HEK293T (cell line): ENCODE measurements around the gene RAD23A.

Experiments used
- CTCF ChIA-PET: fragments of 350-600 bp; formaldehyde crosslinking; extraction: SDS; loops from one replicate; lab custom pipeline; 2021; ENCODE audit warnings: antibody characterized with exemption, inconsistent platforms; lab: Yijun Ruan, JAX
- POLR2A ChIA-PET: fragments of 350-600 bp; formaldehyde crosslinking; extraction: SDS; loops from one replicate; lab custom pipeline; 2020; ENCODE audit warnings: antibody characterized with exemption, inconsistent platforms; lab: Yijun Ruan, JAX
- DNase-seq: peaks from one replicate; pipeline ENCODE4 v3.0.0; 2012; ENCODE audit warnings: mixed read lengths; ENCODE audit errors: extremely low spot score
- ARNT ChIP-seq: fragments of 450-650 bp; IDR thresholded peaks from 2 replicates; pipeline ENCODE4 v1.6.1; 2017; ENCODE audit warnings: mild to moderate bottlenecking
- BHLHE40 ChIP-seq: fragments of 450-650 bp; IDR thresholded peaks from 2 replicates; pipeline ENCODE4 v1.6.1; 2016; ENCODE audit warnings: mild to moderate bottlenecking, moderate library complexity, borderline replicate concordance
- CTBP1 ChIP-seq: fragments of 450-650 bp; IDR thresholded peaks from 2 replicates; pipeline ENCODE4 v1.6.1; 2016; ENCODE audit warnings: borderline replicate concordance
- ELF4 ChIP-seq: fragments of 450-650 bp; IDR thresholded peaks from 2 replicates; pipeline ENCODE4 v1.6.1; 2017; ENCODE audit warnings: antibody characterized with exemption
- FOXA1 ChIP-seq: fragments of 450-650 bp; IDR thresholded peaks from 2 replicates; pipeline ENCODE4 v1.6.1; 2016; ENCODE audit warnings: mild to moderate bottlenecking
- FOXK2 ChIP-seq: fragments of 450-650 bp; IDR thresholded peaks from 2 replicates; pipeline ENCODE4 v1.6.1; 2016; ENCODE audit warnings: mild to moderate bottlenecking
- FOXM1 ChIP-seq: fragments of 450-650 bp; IDR thresholded peaks from 2 replicates; pipeline ENCODE4 v1.6.1; 2017; ENCODE audit warnings: mild to moderate bottlenecking, borderline replicate concordance
- HDGF ChIP-seq: fragments of 450-650 bp; IDR thresholded peaks from 2 replicates; pipeline ENCODE4 v1.6.1; 2017; ENCODE audit warnings: antibody characterized with exemption, borderline replicate concordance
- L3MBTL2 ChIP-seq: fragments of 450-650 bp; conservative IDR thresholded peaks from 2 replicates; pipeline ENCODE4 v1.6.1; 2016; ENCODE audit warnings: mild to moderate bottlenecking
- LEF1 ChIP-seq: fragments of 450-650 bp; IDR thresholded peaks from 2 replicates; pipeline ENCODE4 v1.6.1; 2017; ENCODE audit warnings: mild to moderate bottlenecking, borderline replicate concordance
- NFRKB ChIP-seq: fragments of 450-650 bp; IDR thresholded peaks from 2 replicates; pipeline ENCODE4 v1.6.1; 2016; ENCODE audit warnings: mild to moderate bottlenecking, moderate library complexity
- SP1 ChIP-seq: fragments of 450-650 bp; IDR thresholded peaks from 2 replicates; pipeline ENCODE4 v1.6.1; 2017
- SUZ12 ChIP-seq: fragments of 450-650 bp; IDR thresholded peaks from 2 replicates; pipeline ENCODE4 v1.6.1; 2016; ENCODE audit warnings: mild to moderate bottlenecking
- TARDBP ChIP-seq: fragments of 450-650 bp; IDR thresholded peaks from 2 replicates; pipeline ENCODE4 v1.6.1; 2016
- ZNF384 ChIP-seq: fragments of 450-650 bp; IDR thresholded peaks from 2 replicates; pipeline ENCODE4 v1.6.1; 2016
- TF ChIP-seq, protein P1 (sequence below): fragments of 450-650 bp; IDR thresholded peaks from 2 replicates; pipeline ENCODE4 v1.6.1; 2016

The RAD23A gene

DNA sequence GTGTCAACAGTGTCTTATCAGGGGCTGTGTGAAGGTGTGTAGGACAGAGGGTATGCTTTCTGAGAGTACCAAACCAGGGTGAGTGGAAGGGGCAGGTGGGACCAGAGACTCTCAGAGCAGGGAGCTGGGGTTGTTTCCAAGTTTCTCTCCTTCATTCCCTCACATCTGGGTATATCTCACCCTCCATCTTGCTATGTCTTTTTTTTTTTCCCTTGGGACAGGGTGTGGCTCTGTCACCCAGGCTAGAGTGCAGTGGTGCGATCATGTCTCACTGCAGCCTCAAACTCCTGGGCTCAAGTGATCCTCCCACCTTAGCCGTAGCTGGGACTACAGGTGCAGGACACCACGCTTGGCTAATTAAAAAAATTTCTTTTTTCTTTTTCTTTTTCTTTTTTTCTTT is 34.3 kb downstream of the RAD23A start:
- no peak for TF ChIP-seq SP1
- no peak for TF ChIP-seq ZNF384
- TF ChIP-seq TARDBP: no peak
- TF ChIP-seq FOXK2: no peak
- TF ChIP-seq, protein P1, sequence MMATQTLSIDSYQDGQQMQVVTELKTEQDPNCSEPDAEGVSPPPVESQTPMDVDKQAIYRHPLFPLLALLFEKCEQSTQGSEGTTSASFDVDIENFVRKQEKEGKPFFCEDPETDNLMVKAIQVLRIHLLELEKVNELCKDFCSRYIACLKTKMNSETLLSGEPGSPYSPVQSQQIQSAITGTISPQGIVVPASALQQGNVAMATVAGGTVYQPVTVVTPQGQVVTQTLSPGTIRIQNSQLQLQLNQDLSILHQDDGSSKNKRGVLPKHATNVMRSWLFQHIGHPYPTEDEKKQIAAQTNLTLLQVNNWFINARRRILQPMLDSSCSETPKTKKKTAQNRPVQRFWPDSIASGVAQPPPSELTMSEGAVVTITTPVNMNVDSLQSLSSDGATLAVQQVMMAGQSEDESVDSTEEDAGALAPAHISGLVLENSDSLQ: no peak
- no peak for TF ChIP-seq SUZ12
- TF ChIP-seq ARNT: no peak
- no peak for TF ChIP-seq FOXA1
- no peak for TF ChIP-seq ELF4
- no peak for TF ChIP-seq CTBP1
- no peak for TF ChIP-seq L3MBTL2
- no peak for TF ChIP-seq LEF1
- no peak for TF ChIP-seq FOXM1
- TF ChIP-seq BHLHE40: no peak
- TF ChIP-seq NFRKB: no peak
- no peak for TF ChIP-seq HDGF
- CTCF ChIA-PET: interaction anchor here (0.9 to 1.4 kb wide), 4 partner anchors 82 to 124 kb away, joined by 3 to 6 read pairs (median 4); no protein-coding TSS in a partner anchor
- no peak for DNase-seq
- POLR2A ChIA-PET: no interaction called here

- POLR2A ChIA-PET: no interaction called here
- no peak for DNase-seq
Observed at GRCh38 chr19:12982648-12983047, 37.0 kb downstream of the RAD23A start.

DNA sequence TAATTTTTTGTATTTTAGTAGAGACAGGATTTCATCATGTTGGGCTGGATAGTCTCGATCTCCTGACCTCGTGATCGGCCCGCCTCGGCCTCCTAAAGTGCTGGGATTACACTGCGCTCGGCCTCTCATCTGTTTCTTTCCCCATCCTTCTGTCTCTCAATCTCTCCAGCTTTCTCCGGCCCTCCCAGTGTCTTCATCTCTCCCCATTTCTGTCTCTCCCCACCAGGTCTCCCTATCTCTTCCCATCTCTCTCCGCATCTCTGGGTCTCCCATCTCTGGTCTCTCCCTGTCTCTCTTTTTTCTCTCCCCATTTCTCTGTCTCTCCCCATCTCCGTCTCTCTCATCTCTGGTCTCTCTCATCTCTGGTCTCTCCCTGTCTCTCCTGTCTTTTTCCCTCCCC is 37.4 kb downstream of the RAD23A start:
- TF ChIP-seq SUZ12 (no peak), SP1 (no peak), FOXM1 (no peak), ZNF384 (no peak), FOXA1 (no peak)
- ChIA-PET POLR2A (interaction anchor here (1.0 kb wide), 1 partner anchor 78 kb away, joined by 4 read pairs; no protein-coding TSS in a partner anchor), CTCF (interaction anchor here (0.7 to 2.1 kb wide), 5 partner anchors 46 to 1164 kb away, joined by 3 to 11 read pairs (median 4); no protein-coding TSS in a partner anchor)
- no peak for DNase-seq

More at GRCh38 chr19:12982648-12983047, 37.0 kb downstream of the RAD23A start:
- TF ChIP-seq SP1 (no peak), NFRKB (no peak), ARNT (no peak), ELF4 (no peak), FOXM1 (no peak), L3MBTL2 (no peak), FOXK2 (no peak)
- CTCF ChIA-PET: interaction anchor here (0.7 to 2.1 kb wide), 5 partner anchors 46 to 1164 kb away, joined by 3 to 11 read pairs (median 4); no protein-coding TSS in a partner anchor

DNA sequence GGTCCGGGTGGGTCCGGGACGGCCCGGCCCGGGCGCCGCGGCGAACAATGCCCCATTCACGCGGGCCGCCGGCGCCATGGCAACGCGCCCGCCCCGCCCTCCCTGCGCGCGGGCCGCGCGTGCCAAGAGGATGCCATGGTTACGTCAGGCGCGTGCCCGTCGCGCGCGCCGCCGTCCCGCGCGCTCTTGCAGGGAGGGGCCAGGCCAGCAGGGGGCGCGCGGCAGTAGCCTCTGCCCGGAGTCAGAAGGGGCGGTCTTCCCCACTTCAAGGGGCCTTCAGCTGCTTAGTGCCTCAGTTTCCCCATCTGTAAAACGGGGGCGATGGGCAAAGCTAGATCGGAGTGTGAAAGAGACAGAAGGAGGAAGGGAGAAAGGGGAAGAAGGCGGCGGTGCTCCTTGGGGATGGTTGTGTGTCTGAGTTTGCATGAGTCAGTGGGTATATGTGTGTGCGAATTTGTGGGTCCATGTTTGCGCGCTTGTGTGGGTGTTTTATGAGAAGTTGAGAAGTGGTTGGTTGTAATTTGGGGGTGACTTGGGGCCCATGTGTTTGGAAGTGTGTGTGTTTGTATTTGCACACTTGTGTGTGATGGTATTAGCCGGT is 38.0 kb downstream of the RAD23A start:
- ChIA-PET POLR2A (interaction anchor here (1.0 kb wide), 1 partner anchor 77 kb away, joined by 4 read pairs; no protein-coding TSS in a partner anchor), CTCF (interaction anchor here (0.6 to 2.1 kb wide), 6 partner anchors 45 to 96 kb away, joined by 3 to 11 read pairs (median 4); no protein-coding TSS in a partner anchor)
- TF ChIP-seq TARDBP (no peak), CTBP1 (no peak), FOXA1 (no peak), BHLHE40 (no peak), L3MBTL2 (no peak), FOXK2 (no peak), ARNT (no peak), ELF4 (no peak), HDGF (no peak), SUZ12 (no peak), FOXM1 (no peak), NFRKB (no peak)
- TF ChIP-seq, protein P1: no peak
- DNase-seq: peak; percentile 90

DNA sequence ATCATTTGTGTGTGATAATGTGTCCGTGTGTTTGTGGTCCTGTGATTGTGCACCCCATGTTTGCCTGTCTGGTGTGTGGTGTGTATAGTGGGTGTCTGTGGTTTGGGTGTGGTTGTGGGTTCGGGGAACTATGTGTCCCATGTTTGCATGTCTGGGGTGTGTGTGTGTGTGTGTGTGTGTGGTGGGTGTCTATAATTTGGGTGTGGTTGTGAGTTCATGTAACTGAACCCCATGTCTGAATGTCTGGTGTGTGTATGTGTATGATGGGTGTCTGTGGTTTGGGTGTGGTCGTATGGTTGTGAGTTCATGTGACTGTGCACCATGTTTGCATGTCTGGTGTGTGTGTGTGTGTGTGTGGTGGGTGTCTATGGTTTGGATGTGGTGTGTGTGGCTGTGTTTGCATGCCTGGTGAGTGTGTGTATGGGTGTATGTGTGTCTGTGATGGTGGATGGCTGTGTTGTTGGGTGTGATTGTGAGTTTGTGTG is 38.5 kb downstream of the RAD23A start:
- ChIA-PET POLR2A (interaction anchor here (1.0 kb wide), 1 partner anchor 77 kb away, joined by 4 read pairs; no protein-coding TSS in a partner anchor), CTCF (interaction anchor here (0.6 to 2.1 kb wide), 4 partner anchors 49 to 95 kb away, joined by 3 to 11 read pairs (median 4); no protein-coding TSS in a partner anchor)
- no peak for DNase-seq

More for the DNA sequence above, 38.5 kb downstream of the RAD23A start:
- TF ChIP-seq FOXK2 (no peak), ZNF384 (no peak), NFRKB (no peak), TARDBP (no peak), LEF1 (no peak), FOXM1 (no peak), ELF4 (no peak), ARNT (no peak), SUZ12 (no peak), SP1 (no peak), FOXA1 (no peak), CTBP1 (no peak), L3MBTL2 (no peak), HDGF (no peak), BHLHE40 (no peak)
- TF ChIP-seq, protein P1: no peak
